Liver (tissue), 9 donors: ENCODE measurements around the gene KDM4C. TPM values are rescaled to one million over a fixed set of nuclear protein-coding genes. Genes with fewer than 3 reads are reported as not detected.
A peak's percentile ranks its signal among the peaks of the same experiment; 100 is the strongest.

ENCODE experiments used
- DNase-seq: peaks from one replicate; pipeline ENCODE4 v3.0.0-alpha.2; 2017; ENCODE audit warnings: low spot score
- H3K27ac ChIP-seq, 2 donors: one replicate each; pipeline ENCODE4 v1.7.0; 2013; ENCODE audit warnings: inconsistent platforms in 2 of 2, low read length in 2 of 2, control low read depth in 1 of 2, low read depth in 1 of 2, mild to moderate bottlenecking in 1 of 2
- H3K27me3 ChIP-seq, 4 donors: one replicate each; pipeline versions ENCODE4 v1.6.1 to v1.7.0; 2013; ENCODE audit warnings: low read length in 3 of 4, inconsistent platforms in 1 of 4, mild to moderate bottlenecking in 1 of 4, moderate library complexity in 1 of 4; ENCODE audit not compliant: control insufficient read depth in 4 of 4, insufficient read depth in 4 of 4
- H3K36me3 ChIP-seq, 4 donors: one replicate each; pipeline versions ENCODE4 v1.6.1 to v1.7.0; 2013; ENCODE audit warnings: low read length in 3 of 4, mild to moderate bottlenecking in 3 of 4, low read depth in 1 of 4, moderate library complexity in 1 of 4; ENCODE audit not compliant: control insufficient read depth in 4 of 4, insufficient read depth in 3 of 4
- H3K4me1 ChIP-seq, 4 donors: one replicate each; pipeline versions ENCODE4 v1.6.1 to v1.7.0; 2013; ENCODE audit warnings: low read length in 3 of 4, mild to moderate bottlenecking in 3 of 4, moderate library complexity in 1 of 4; ENCODE audit not compliant: control insufficient read depth in 4 of 4, insufficient read depth in 4 of 4
- H3K4me3 ChIP-seq, 3 donors: one replicate each; pipeline versions ENCODE4 v1.6.1 to v1.7.0; 2013; ENCODE audit warnings: low read length in 3 of 3, control low read depth in 1 of 3, low read depth in 1 of 3, mild to moderate bottlenecking in 1 of 3
- H3K9ac ChIP-seq, 2 donors: one replicate each; pipeline ENCODE4 v1.7.0; 2013; ENCODE audit warnings: low read length in 2 of 2, mild to moderate bottlenecking in 2 of 2, moderate library complexity in 2 of 2, control low read depth in 1 of 2, low read depth in 1 of 2
- H3K9me3 ChIP-seq, 4 donors: one replicate each; pipeline versions ENCODE4 v1.6.1 to v1.7.0; 2013; ENCODE audit warnings: low read length in 3 of 4; ENCODE audit not compliant: control insufficient read depth in 4 of 4
- ATF3 ChIP-seq: IDR thresholded peaks from 2 replicates; pipeline ENCODE4 v1.6.1; 2016; ENCODE audit warnings: antibody characterized with exemption
- CTCF ChIP-seq: fragments of 150-350 bp; IDR thresholded peaks from 2 replicates; pipeline ENCODE4 v1.5.1; 2017; ENCODE audit warnings: improper control_type of control experiment, low read depth, low read length; ENCODE audit not compliant: missing input control
- EGR1 ChIP-seq, 2 donors: IDR thresholded peaks; 2 replicates each; pipeline ENCODE4 v1.6.1; 2016 to 2018; ENCODE audit warnings: antibody characterized with exemption in 2 of 2, low read depth in 2 of 2
- FOXA1 ChIP-seq: IDR thresholded peaks from 2 replicates; pipeline ENCODE4 v1.6.1; 2016; ENCODE audit warnings: antibody characterized with exemption
- FOXA2 ChIP-seq: IDR thresholded peaks from 2 replicates; pipeline ENCODE4 v1.6.1; 2016; ENCODE audit warnings: antibody characterized with exemption
- GABPA ChIP-seq, 2 donors: IDR thresholded peaks in 1 of 2; conservative IDR thresholded peaks in 1 of 2; 2 replicates each; pipeline ENCODE4 v1.6.1; 2016; ENCODE audit warnings: antibody characterized with exemption in 2 of 2, mild to moderate bottlenecking in 1 of 2, moderate library complexity in 1 of 2
- HNF4A ChIP-seq, 2 donors: conservative IDR thresholded peaks; 2 replicates each; pipeline ENCODE4 v1.6.1; 2016; ENCODE audit warnings: antibody characterized with exemption in 2 of 2, mild to moderate bottlenecking in 2 of 2
- HNF4G ChIP-seq: IDR thresholded peaks from 2 replicates; pipeline ENCODE4 v1.6.1; 2016; ENCODE audit warnings: antibody characterized with exemption
- JUND ChIP-seq, 2 donors: IDR thresholded peaks; 2 replicates each; pipeline ENCODE4 v1.6.1; 2016; ENCODE audit warnings: antibody characterized with exemption in 2 of 2
- MAX ChIP-seq: IDR thresholded peaks from 2 replicates; pipeline ENCODE4 v1.6.1; 2016; ENCODE audit warnings: antibody characterized with exemption
- NR2F2 ChIP-seq: IDR thresholded peaks from 2 replicates; pipeline ENCODE4 v1.6.1; 2016; ENCODE audit warnings: antibody characterized with exemption
- RAD21 ChIP-seq, 2 donors: IDR thresholded peaks; 2 replicates each; pipeline ENCODE4 v1.6.1; 2016; ENCODE audit warnings: antibody characterized with exemption in 2 of 2, mild to moderate bottlenecking in 2 of 2
- REST ChIP-seq: IDR thresholded peaks from 2 replicates; pipeline ENCODE4 v1.6.1; 2016; ENCODE audit warnings: antibody characterized with exemption, mild to moderate bottlenecking
- RXRA ChIP-seq, 2 donors: IDR thresholded peaks; 2 replicates each; pipeline ENCODE4 v1.6.1; 2017 to 2018; ENCODE audit warnings: antibody characterized with exemption in 2 of 2, mild to moderate bottlenecking in 1 of 2
- SP1 ChIP-seq: IDR thresholded peaks from 2 replicates; pipeline ENCODE4 v1.6.1; 2018; ENCODE audit warnings: antibody characterized with exemption, mild to moderate bottlenecking
- TAF1 ChIP-seq: conservative IDR thresholded peaks from 2 replicates; pipeline ENCODE4 v1.6.1; 2016; ENCODE audit warnings: antibody characterized with exemption, mild to moderate bottlenecking
- YY1 ChIP-seq: IDR thresholded peaks from 2 replicates; pipeline ENCODE4 v1.6.1; 2016; ENCODE audit warnings: antibody characterized with exemption, mild to moderate bottlenecking
- ZBTB33 ChIP-seq: IDR thresholded peaks from 2 replicates; pipeline ENCODE4 v1.6.1; 2016; ENCODE audit warnings: antibody characterized with exemption
- WGBS: extraction: QIAGEN DNeasy Blood & Tissue Kit; methylation state at CpG from one replicate; pipeline ENCODE4 v1.1.7; 2013; 5-methylcytosine and 5-hydroxymethylcytosine counted together
- polyA plus RNA-seq, 2 donors: library from polyadenylated mRNA; stranded (reverse) in 1 of 2; unstranded in 1 of 2; fragments of 200-250 nt in 1 of 2; fragments of >200 nt in 1 of 2; fragmentation: Nextera tagmentation in 1 of 2; extraction: Ambion mirVana in 1 of 2; gene quantifications; one replicate each; pipeline versions ENCODE4 v1.2.1 to v1.2.3, GENCODE V29; 2013 to 2015
- total RNA-seq, 2 donors: library from RNA; depleted of rRNA; stranded (reverse); fragments of >200 nt; gene quantifications; one replicate each; pipeline ENCODE4 v1.2.3, GENCODE V29; 2014
- donor health status: healthy.
- donor health status: healthy.
- donor health status: healthy.
- donor health status: healthy.
- donor health status: healthy.

The KDM4C gene
- total and polyA plus RNA-seq, 4 donors = 4.3 to 40.2 (median 24.0) TPM

GRCh38 chr9:6715755-6716643, 41.8 kb upstream of the KDM4C start:
- Histone ChIP-seq H3K27ac (peak overlapping the region; percentile 86 to 92), H3K27me3 (no peaks in the 10 kb centered on the region), H3K36me3 (peaks cover 0 to 3% (median 0%) of the 10 kb centered on the region in 4 donors), H3K4me3 (peak overlapping the region; percentile 41 to 68 (median 58)), H3K9me3 (no peaks in the 10 kb centered on the region), H3K9ac (peak overlapping the region; percentile 53 to 82), H3K4me1 (peaks cover 0 to 21% (median 5%) of the 10 kb centered on the region in 4 donors)
- 13% methylated on average over 61 of the region's 61 CpGs for WGBS
- TF ChIP-seq FOXA1 (no peak), YY1 (peak; percentile 97), ZBTB33 (peak; percentile 57), JUND (IDR thresholded peaks at IDR 0.05) (peak; percentile 27 to 33), RXRA (IDR thresholded peaks at IDR 0.05) (peak; percentile 55 to 75), RAD21 (IDR thresholded peaks at IDR 0.05) (peak in 1 of 2 donors; percentile 25), HNF4A (conservative IDR thresholded peaks at IDR 0.05) (peak; percentile 70 to 73), HNF4G (no peak), REST (peak; percentile 48), NR2F2 (no peak), EGR1 (IDR thresholded peaks at IDR 0.05; ENCODE audit: low read depth in 2 of 2) (no peak), GABPA (IDR thresholded peaks at IDR 0.05 in 1 of 2, conservative IDR thresholded peaks at IDR 0.05 in 1 of 2) (no peak), CTCF (no peak), ATF3 (no peak), MAX (peak; percentile 43), FOXA2 (peak; percentile 29), SP1 (peak; percentile 74), TAF1 (peak; percentile 82)
- DNase-seq = peak; percentile 82
